GM18502 (cell line): Measurements from ENCODE around the gene MRPS18C.

Experiments
- ATAC-seq: cut with Tn5 transposase; IDR thresholded peaks from one replicate; pipeline ENCODE4 v1.9.1; 2021; ENCODE audit warnings: mild to moderate bottlenecking; ENCODE audit not compliant: unreplicated experiment, poor library complexity

MRPS18C gene

GRCh38 chr4:83455281-83456183, at the start of gene MRPS18C, which contains the start of gene HELQ:
Gene MRPS18C (plus strand): TSS chr4:83456058. CDS start chr4:83456078, 20 bp downstream.
Gene HELQ (minus strand): TSS chr4:83455823. CDS start chr4:83455693, 130 bp downstream.
- ATAC-seq, result peak; percentile 94

- no peak for ATAC-seq
Observed at GRCh38 chr4:83408908-83409307, 47.0 kb upstream of the MRPS18C start.

- ATAC-seq, result no peak
Observed at GRCh38 chr4:83413676-83414075, 42.2 kb upstream of the MRPS18C start.

- ATAC-seq, result no peak
Observed at GRCh38 chr4:83417566-83417965, 38.3 kb upstream of the MRPS18C start.

- no peak for ATAC-seq
Observed at GRCh38 chr4:83418211-83418610, 37.6 kb upstream of the MRPS18C start.

GRCh38 chr4:83431200-83431599, 24.7 kb upstream of the MRPS18C start:
- ATAC-seq, result no peak

GRCh38 chr4:83436680-83437079, 19.2 kb upstream of the MRPS18C start:
- ATAC-seq, result no peak

GRCh38 chr4:83438719-83439118, 17.1 kb upstream of the MRPS18C start:
- ATAC-seq, result no peak

GRCh38 chr4:83440148-83440814, 15.6 kb upstream of the MRPS18C start:
- no peak for ATAC-seq

- peak; percentile 66 for ATAC-seq
Observed at GRCh38 chr4:83440899-83441298, 15.0 kb upstream of the MRPS18C start.

GRCh38 chr4:83449009-83449408, 6.8 kb upstream of the MRPS18C start:
- ATAC-seq, result no peak

- no peak for ATAC-seq
Observed at GRCh38 chr4:83454686-83455085, 1.2 kb upstream of the MRPS18C start.

- no peak for ATAC-seq
Observed at GRCh38 chr4:83456184-83456501, 285 bp downstream of the MRPS18C start.

GRCh38 chr4:83473423-83473822, 17.6 kb downstream of the MRPS18C start:
- no peak for ATAC-seq

GRCh38 chr4:83473966-83474365, 18.1 kb downstream of the MRPS18C start:
- ATAC-seq, result no peak

GRCh38 chr4:83484500-83485461, 28.9 kb downstream of the MRPS18C start, which contains the start of gene ABRAXAS1:
Gene ABRAXAS1 (minus strand): TSS chr4:83485100. CDS start chr4:83485072, 28 bp downstream.
- ATAC-seq, result peak; percentile 97

GRCh38 chr4:83486457-83487129, 30.7 kb downstream of the MRPS18C start:
- ATAC-seq, result no peak

GRCh38 chr4:83489711-83490326, 34.0 kb downstream of the MRPS18C start:
- ATAC-seq, result no peak

- ATAC-seq, result peak; percentile 82
Observed at GRCh38 chr4:83490876-83491450, 35.1 kb downstream of the MRPS18C start.
